Hepatocyte (in vitro differentiated cells): Measurements from ENCODE around the gene PLEKHA7.

Experiments
- EZH2 ChIP-seq: fragments of 200-600 bp; sonication (generic); IDR thresholded peaks from 2 replicates; pipeline ENCODE4 v1.6.1; 2016; ENCODE audit warnings: antibody characterized with exemption, mild to moderate bottlenecking, borderline replicate concordance
- TF ChIP-seq, protein P1 (sequence below): fragments of 200-600 bp; sonication (generic); IDR thresholded peaks from 2 replicates; pipeline ENCODE4 v1.5.1; 2016; ENCODE audit warnings: antibody characterized with exemption, mild to moderate bottlenecking; ENCODE audit not compliant: poor library complexity

- no peak for TF ChIP-seq EZH2
- TF ChIP-seq, protein P1, sequence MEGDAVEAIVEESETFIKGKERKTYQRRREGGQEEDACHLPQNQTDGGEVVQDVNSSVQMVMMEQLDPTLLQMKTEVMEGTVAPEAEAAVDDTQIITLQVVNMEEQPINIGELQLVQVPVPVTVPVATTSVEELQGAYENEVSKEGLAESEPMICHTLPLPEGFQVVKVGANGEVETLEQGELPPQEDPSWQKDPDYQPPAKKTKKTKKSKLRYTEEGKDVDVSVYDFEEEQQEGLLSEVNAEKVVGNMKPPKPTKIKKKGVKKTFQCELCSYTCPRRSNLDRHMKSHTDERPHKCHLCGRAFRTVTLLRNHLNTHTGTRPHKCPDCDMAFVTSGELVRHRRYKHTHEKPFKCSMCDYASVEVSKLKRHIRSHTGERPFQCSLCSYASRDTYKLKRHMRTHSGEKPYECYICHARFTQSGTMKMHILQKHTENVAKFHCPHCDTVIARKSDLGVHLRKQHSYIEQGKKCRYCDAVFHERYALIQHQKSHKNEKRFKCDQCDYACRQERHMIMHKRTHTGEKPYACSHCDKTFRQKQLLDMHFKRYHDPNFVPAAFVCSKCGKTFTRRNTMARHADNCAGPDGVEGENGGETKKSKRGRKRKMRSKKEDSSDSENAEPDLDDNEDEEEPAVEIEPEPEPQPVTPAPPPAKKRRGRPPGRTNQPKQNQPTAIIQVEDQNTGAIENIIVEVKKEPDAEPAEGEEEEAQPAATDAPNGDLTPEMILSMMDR: no peak
Observed at GRCh38 chr11:16780698-16781550, 233.3 kb downstream of the PLEKHA7 start.
